Measurements from ENCODE around the gene ATP6V1G3. TPM values are rescaled to one million over a fixed set of nuclear protein-coding genes. Genes with fewer than 3 reads are reported as not detected.

Gene ATP6V1G3
- total and polyA plus RNA-seq, 10 donors, result not detected

DNA sequence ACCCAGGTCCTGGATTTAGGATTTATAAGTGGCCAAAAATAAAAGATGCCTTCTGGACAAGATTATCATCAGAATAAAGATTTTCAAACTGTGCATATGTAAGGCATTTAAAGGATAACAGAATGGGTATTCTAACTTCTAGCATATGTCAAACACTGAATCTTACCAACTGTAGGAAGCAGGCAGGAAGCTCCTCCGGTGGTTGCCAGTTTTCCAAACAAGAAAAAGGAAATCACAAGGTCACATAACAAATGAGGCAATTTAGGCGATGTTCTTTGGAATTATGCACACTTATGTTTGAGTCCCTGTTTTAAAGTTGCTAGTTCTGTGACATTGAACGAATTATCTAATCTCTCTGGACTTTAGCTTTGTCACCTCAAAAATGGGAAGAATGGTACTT lies 48.9 kb downstream of the ATP6V1G3 start:
- intact Hi-C loops (cut with DNase I; ENCODE audit: low total_unique reads), result no loop called here
- Histone ChIP-seq H3K27me3 (replicated peaks in 1 of 7) (no peaks in the 10 kb centered on the region), H3K9me3 (no peaks in the 10 kb centered on the region), H3K27ac (peak overlapping the region in 7 of 8 donors; percentile 39 to 70 (median 59)), H3K4me1 (peaks cover 0 to 6% (median 0%) of the 10 kb centered on the region in 6 donors), H3K36me3 (no peaks in the 10 kb centered on the region), H3K4me3 (no peak overlapping the region)
- TF ChIP-seq POLR2A (IDR thresholded peaks at IDR 0.05) (no peak), POLR2AphosphoS5 (IDR thresholded peaks at IDR 0.05) (no peak)
- TF ChIP-seq, protein P1, sequence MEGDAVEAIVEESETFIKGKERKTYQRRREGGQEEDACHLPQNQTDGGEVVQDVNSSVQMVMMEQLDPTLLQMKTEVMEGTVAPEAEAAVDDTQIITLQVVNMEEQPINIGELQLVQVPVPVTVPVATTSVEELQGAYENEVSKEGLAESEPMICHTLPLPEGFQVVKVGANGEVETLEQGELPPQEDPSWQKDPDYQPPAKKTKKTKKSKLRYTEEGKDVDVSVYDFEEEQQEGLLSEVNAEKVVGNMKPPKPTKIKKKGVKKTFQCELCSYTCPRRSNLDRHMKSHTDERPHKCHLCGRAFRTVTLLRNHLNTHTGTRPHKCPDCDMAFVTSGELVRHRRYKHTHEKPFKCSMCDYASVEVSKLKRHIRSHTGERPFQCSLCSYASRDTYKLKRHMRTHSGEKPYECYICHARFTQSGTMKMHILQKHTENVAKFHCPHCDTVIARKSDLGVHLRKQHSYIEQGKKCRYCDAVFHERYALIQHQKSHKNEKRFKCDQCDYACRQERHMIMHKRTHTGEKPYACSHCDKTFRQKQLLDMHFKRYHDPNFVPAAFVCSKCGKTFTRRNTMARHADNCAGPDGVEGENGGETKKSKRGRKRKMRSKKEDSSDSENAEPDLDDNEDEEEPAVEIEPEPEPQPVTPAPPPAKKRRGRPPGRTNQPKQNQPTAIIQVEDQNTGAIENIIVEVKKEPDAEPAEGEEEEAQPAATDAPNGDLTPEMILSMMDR (IDR thresholded peaks at IDR 0.05 in 8 of 11, conservative IDR thresholded peaks at IDR 0.05 in 3 of 11), result no peak
- no peak for DNase-seq
- 50 to 71% (median 53%) methylated on average over 3 of the region's 3 CpGs for WGBS, 5 donors

DNA sequence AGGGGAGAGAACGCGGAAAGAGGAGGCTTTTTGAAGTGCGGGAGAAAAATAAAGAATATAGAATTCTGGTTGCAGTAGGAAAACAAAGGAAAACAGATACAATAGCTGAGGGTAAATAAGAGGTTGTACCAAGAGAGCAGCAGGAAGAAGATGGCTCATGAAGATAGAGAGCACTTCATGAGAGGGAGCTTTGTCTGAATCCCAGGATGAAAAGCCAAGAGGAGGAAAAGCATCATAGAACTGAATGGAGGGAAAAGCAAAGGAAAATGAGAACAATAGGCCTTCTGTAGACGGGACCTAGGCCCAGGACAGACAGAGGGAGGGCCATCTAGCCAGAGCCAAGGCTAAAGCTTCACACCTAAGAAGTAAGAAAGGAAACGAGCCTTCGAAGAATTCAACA lies 49.5 kb downstream of the ATP6V1G3 start:
- Histone ChIP-seq H3K9me3 (no peaks in the 10 kb centered on the region), H3K27me3 (replicated peaks in 1 of 7) (no peaks in the 10 kb centered on the region), H3K27ac (peak overlapping the region in 7 of 8 donors; percentile 39 to 70 (median 59)), H3K36me3 (no peaks in the 10 kb centered on the region), H3K4me3 (no peak overlapping the region), H3K4me1 (peaks cover 0 to 6% (median 0%) of the 10 kb centered on the region in 6 donors)
- intact Hi-C loops (cut with DNase I; ENCODE audit: low total_unique reads), result no loop called here
- TF ChIP-seq POLR2AphosphoS5 (IDR thresholded peaks at IDR 0.05) (no peak), POLR2A (IDR thresholded peaks at IDR 0.05) (no peak)
- TF ChIP-seq, protein P1 (IDR thresholded peaks at IDR 0.05 in 8 of 11, conservative IDR thresholded peaks at IDR 0.05 in 3 of 11), result no peak
- no peak for DNase-seq
- WGBS, 5 donors, result 81 to 92% (median 88%) methylated on average over 6 of the region's 6 CpGs

DNA sequence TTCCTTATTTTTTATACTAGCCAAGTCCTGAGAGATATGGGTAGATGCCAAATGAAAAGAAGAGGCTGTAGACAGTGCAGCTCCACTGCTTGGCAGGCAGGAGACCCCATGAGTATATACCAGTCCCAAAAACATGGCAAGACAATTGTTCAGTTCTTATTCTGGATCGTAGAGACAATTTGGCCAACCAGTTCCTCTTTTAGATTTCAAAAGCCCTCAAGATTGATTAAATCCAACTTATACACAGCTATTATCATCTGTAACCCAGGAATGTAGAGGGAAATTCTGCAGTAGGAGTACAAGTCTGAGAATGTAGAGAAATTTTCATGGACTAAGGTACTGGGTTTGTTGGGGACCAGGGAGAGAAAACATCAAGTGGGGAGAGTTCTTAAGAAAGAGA lies 50.3 kb downstream of the ATP6V1G3 start:
- DNase-seq, result no peak
- no peaks in the 10 kb centered on the region for H3K9me3 ChIP-seq
- TF ChIP-seq, protein P1 (IDR thresholded peaks at IDR 0.05 in 8 of 11, conservative IDR thresholded peaks at IDR 0.05 in 3 of 11), result no peak
- no peak for TF ChIP-seq POLR2AphosphoS5 (IDR thresholded peaks at IDR 0.05)
- TF ChIP-seq POLR2A (IDR thresholded peaks at IDR 0.05), result no peak
- no peaks in the 10 kb centered on the region for H3K27me3 ChIP-seq (replicated peaks in 1 of 7)
- H3K27ac ChIP-seq, result peak overlapping the region in 5 of 8 donors; percentile 58 to 70 (median 59)
- H3K4me3 ChIP-seq, result no peak overlapping the region
- intact Hi-C loops (cut with DNase I; ENCODE audit: low total_unique reads), result no loop called here
- no peaks in the 10 kb centered on the region for H3K36me3 ChIP-seq
- H3K4me1 ChIP-seq, result peaks cover 0 to 6% (median 0%) of the 10 kb centered on the region in 6 donors
- 57 to 90% (median 73%) methylated on average over 1 of the region's 1 CpG for WGBS, 5 donors

DNA sequence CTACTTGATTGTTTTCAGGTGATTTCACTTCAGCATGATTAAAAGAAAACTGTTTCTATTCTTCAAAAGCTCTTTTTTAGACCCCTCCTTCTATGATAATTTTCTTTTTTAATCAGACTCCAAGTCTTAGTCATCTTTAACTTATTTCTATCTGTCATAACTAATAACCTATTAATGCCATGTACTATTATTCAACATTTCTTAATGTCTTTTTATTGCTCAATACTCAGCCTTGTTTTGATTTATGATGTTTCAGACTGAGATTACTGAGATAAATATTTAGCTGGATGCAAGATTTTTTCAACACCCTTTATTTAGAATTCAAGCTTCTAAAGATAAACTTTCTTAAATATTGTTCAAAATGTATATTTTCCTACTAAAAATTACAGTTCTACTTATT lies 53.6 kb downstream of the ATP6V1G3 start:
- H3K4me1 ChIP-seq, result peaks cover 0 to 6% (median 0%) of the 10 kb centered on the region in 6 donors
- no peak for TF ChIP-seq POLR2A (IDR thresholded peaks at IDR 0.05)
- TF ChIP-seq, protein P1 (IDR thresholded peaks at IDR 0.05 in 8 of 11, conservative IDR thresholded peaks at IDR 0.05 in 3 of 11), result no peak
- DNase-seq, result no peak
- H3K27me3 ChIP-seq (replicated peaks in 1 of 7), result no peaks in the 10 kb centered on the region
- no peak overlapping the region for H3K4me3 ChIP-seq
- H3K9me3 ChIP-seq, result no peaks in the 10 kb centered on the region
- no peaks in the 10 kb centered on the region for H3K36me3 ChIP-seq
- intact Hi-C loops (cut with DNase I; ENCODE audit: low total_unique reads), result no loop called here
- no peak overlapping the region for H3K27ac ChIP-seq

Data from spleen (tissue), 11 donors.